KMS-11 (cell line): ENCODE results near the gene HOXC13.

Source experiments
- H2AFZ ChIP-seq: fragments of 200-600 bp; sonication (generic); 2 replicates; pipeline ENCODE4 v1.6.1; 2016; ENCODE audit warnings: antibody characterized with exemption, mixed run types, low read depth
- H3K27ac ChIP-seq: fragments of 200-600 bp; sonication (generic); 2 replicates; pipeline ENCODE4 v1.6.1; 2016; ENCODE audit warnings: mild to moderate bottlenecking, mixed run types
- H3K27me3 ChIP-seq: fragments of 200-600 bp; sonication (generic); 2 replicates; pipeline ENCODE4 v1.6.1; 2017; ENCODE audit warnings: mild to moderate bottlenecking, low read depth, mixed run types, moderate library complexity; ENCODE audit not compliant: insufficient read depth
- H3K36me3 ChIP-seq: fragments of 200-600 bp; sonication (generic); 2 replicates; pipeline ENCODE4 v1.6.1; 2017; ENCODE audit warnings: mild to moderate bottlenecking, mixed run types; ENCODE audit not compliant: insufficient read depth
- H3K4me1 ChIP-seq: fragments of 200-600 bp; sonication (generic); 2 replicates; pipeline ENCODE4 v1.6.1; 2016; ENCODE audit warnings: mild to moderate bottlenecking, low read depth, mixed run types; ENCODE audit not compliant: poor library complexity, severe bottlenecking
- H3K4me2 ChIP-seq: fragments of 200-600 bp; sonication (generic); 2 replicates; pipeline ENCODE4 v1.7.0; 2016; ENCODE audit warnings: mild to moderate bottlenecking, mixed run types
- H3K4me3 ChIP-seq: fragments of 200-600 bp; sonication (generic); IDR thresholded peaks from 2 replicates; pipeline ENCODE4 v1.6.1; 2017; ENCODE audit warnings: low read depth, low read length, mixed read lengths; ENCODE audit not compliant: insufficient read depth
- H3K79me2 ChIP-seq: fragments of 200-600 bp; sonication (generic); 2 replicates; pipeline ENCODE4 v1.6.1; 2016; ENCODE audit warnings: low read depth, mixed run types; ENCODE audit not compliant: insufficient read depth
- H3K9ac ChIP-seq: fragments of 200-600 bp; sonication (generic); 2 replicates; pipeline ENCODE4 v1.6.1; 2016; ENCODE audit warnings: mild to moderate bottlenecking, mixed run types
- H4K20me1 ChIP-seq: fragments of 200-600 bp; sonication (generic); 2 replicates; pipeline ENCODE4 v1.6.1; 2016; ENCODE audit warnings: mild to moderate bottlenecking, mixed run types; ENCODE audit not compliant: insufficient read depth
- TF ChIP-seq, protein P1 (sequence below): fragments of 200-600 bp; sonication (generic); conservative IDR thresholded peaks from 2 replicates; pipeline ENCODE4 v1.6.1; 2017; ENCODE audit warnings: low read depth, mild to moderate bottlenecking, antibody characterized with exemption, low read length, moderate library complexity, mixed read lengths

HOXC13 gene

DNA sequence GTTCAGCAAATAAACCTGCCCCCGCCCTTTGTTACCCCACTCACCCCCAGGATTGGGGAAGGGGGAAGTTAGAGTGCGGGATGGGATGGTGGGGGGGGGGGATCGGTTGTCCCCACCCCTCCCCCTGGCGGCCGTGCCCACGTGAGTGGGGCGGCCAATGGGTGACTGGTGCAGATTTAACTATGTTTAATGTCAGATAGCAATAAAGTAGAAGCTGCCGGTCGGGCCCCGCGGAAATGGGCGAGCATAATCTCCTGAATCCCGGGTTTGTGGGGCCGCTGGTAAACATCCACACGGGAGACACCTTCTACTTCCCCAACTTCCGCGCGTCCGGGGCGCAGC, 16.0 kb downstream of the HOXC13 start, which contains the start of gene HOXC12:
Gene HOXC12 (plus strand): TSS at position 210 of the 342 bp plus-strand sequence. CDS start 27 bp downstream, at position 237.
- Histone ChIP-seq H3K27me3 (peaks cover 98% of the 10 kb centered on the region), H3K4me1 (no peaks in the 10 kb centered on the region), H3K27ac (no peak within 1 kb of the TSS), H3K36me3 (no peaks in the 10 kb centered on the region), H3K79me2 (no peaks in the 10 kb centered on the region), H2AFZ (no peak within 1 kb of the TSS), H3K4me3 (no peak within 1 kb of the TSS), H3K9ac (no peak within 1 kb of the TSS), H3K4me2 (no peak within 1 kb of the TSS), H4K20me1 (no peaks in the 10 kb centered on the region)
- TF ChIP-seq, protein P1, sequence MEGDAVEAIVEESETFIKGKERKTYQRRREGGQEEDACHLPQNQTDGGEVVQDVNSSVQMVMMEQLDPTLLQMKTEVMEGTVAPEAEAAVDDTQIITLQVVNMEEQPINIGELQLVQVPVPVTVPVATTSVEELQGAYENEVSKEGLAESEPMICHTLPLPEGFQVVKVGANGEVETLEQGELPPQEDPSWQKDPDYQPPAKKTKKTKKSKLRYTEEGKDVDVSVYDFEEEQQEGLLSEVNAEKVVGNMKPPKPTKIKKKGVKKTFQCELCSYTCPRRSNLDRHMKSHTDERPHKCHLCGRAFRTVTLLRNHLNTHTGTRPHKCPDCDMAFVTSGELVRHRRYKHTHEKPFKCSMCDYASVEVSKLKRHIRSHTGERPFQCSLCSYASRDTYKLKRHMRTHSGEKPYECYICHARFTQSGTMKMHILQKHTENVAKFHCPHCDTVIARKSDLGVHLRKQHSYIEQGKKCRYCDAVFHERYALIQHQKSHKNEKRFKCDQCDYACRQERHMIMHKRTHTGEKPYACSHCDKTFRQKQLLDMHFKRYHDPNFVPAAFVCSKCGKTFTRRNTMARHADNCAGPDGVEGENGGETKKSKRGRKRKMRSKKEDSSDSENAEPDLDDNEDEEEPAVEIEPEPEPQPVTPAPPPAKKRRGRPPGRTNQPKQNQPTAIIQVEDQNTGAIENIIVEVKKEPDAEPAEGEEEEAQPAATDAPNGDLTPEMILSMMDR = no peak

DNA sequence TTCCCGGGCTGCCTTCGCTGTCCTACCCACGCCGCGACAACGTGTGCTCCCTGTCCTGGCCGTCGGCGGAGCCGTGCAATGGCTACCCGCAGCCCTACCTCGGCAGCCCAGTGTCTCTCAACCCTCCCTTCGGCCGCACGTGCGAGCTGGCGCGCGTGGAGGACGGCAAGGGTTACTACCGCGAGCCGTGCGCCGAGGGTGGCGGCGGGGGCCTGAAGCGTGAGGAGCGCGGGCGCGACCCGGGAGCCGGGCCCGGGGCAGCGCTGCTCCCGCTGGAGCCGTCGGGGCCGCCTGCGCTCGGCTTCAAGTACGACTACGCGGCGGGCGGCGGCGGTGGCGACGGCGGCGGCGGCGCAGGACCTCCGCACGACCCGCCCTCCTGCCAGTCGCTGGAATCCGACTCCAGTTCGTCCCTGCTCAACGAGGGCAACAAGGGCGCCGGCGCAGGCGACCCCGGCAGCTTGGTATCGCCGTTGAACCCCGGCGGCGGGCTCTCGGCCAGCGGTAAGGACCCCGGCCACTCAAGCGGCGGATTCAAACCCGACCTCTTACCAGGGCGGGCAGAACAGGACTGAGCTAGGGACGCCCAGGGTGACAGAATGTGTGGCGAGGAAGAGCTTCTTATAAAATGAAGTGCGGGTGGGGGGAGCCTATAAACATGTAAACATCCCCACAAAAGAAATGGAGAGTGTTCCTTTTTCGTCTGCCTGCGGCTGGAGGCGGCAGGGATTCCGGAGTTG, 16.6 kb downstream of the HOXC13 start:
- no peak overlapping the region for H3K9ac ChIP-seq
- H3K36me3 ChIP-seq = no peaks in the 10 kb centered on the region
- H2AFZ ChIP-seq = no peak overlapping the region
- no peaks in the 10 kb centered on the region for H4K20me1 ChIP-seq
- no peaks in the 10 kb centered on the region for H3K79me2 ChIP-seq
- no peaks in the 10 kb centered on the region for H3K4me1 ChIP-seq
- H3K4me3 ChIP-seq = no peak overlapping the region
- H3K27ac ChIP-seq = no peak overlapping the region
- TF ChIP-seq, protein P1 = no peak
- H3K4me2 ChIP-seq = no peak overlapping the region
- H3K27me3 ChIP-seq = peaks cover 98% of the 10 kb centered on the region

DNA sequence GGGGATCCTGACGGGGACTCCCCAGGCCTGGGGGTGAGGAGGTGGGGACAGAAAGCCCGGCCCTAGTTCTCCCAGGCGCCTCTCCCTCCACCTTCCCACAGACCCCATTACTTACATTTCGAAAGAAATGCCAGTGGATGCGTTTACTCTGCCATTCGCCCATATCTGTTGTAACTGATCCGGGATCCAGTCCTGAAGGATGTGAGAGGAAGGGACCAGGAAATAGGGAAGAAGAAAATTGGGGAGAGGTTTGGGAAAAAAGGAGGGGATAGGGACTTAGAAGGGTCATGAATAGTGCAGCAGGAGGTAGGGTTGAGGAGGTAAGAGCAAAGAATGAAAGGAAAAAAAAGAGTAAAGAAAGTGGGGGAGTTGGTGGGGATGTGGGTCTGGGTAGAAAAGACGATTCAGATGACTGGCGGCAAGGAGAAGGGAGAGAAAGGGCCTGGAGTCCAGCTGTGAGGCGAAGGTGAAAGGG, 17.2 kb downstream of the HOXC13 start:
- Histone ChIP-seq H3K9ac (no peak overlapping the region), H3K4me1 (no peaks in the 10 kb centered on the region), H3K27ac (no peak overlapping the region), H2AFZ (no peak overlapping the region), H3K4me3 (no peak overlapping the region), H3K79me2 (no peaks in the 10 kb centered on the region), H3K27me3 (peaks cover 98% of the 10 kb centered on the region), H3K36me3 (no peaks in the 10 kb centered on the region), H3K4me2 (no peak overlapping the region), H4K20me1 (no peaks in the 10 kb centered on the region)
- TF ChIP-seq, protein P1 = no peak

- H4K20me1 ChIP-seq = no peaks in the 10 kb centered on the region
- peaks cover 98% of the 10 kb centered on the region for H3K27me3 ChIP-seq
Observed at GRCh38 chr12:53956251-53956887, 17.7 kb downstream of the HOXC13 start.

More at GRCh38 chr12:53956251-53956887, 17.7 kb downstream of the HOXC13 start:
- Histone ChIP-seq H3K36me3 (no peaks in the 10 kb centered on the region), H3K4me3 (no peak overlapping the region), H3K9ac (no peak overlapping the region), H3K4me2 (no peak overlapping the region), H3K79me2 (no peaks in the 10 kb centered on the region), H2AFZ (no peak overlapping the region), H3K4me1 (no peaks in the 10 kb centered on the region), H3K27ac (no peak overlapping the region)
- TF ChIP-seq, protein P1 = no peak
